Ishikawa (cell line): ENCODE measurements around the gene EMC9.

Experiments used
- CEBPB ChIP-seq: IDR thresholded peaks from 2 replicates; pipeline ENCODE4 v1.6.1; 2012
- CREB1 ChIP-seq: IDR thresholded peaks from 2 replicates; pipeline ENCODE4 v1.6.1; 2012; ENCODE audit warnings: low read depth
- EGR1 ChIP-seq: IDR thresholded peaks from 2 replicates; pipeline ENCODE4 v1.6.1; 2012
- EP300 ChIP-seq: IDR thresholded peaks from 2 replicates; pipeline ENCODE4 v1.6.1; 2012; ENCODE audit warnings: borderline replicate concordance
- FOXM1 ChIP-seq: IDR thresholded peaks from 2 replicates; pipeline ENCODE4 v1.6.1; 2012; ENCODE audit warnings: low read depth, borderline replicate concordance
- NFIC ChIP-seq: IDR thresholded peaks from 2 replicates; pipeline ENCODE4 v1.6.1; 2012
- RAD21 ChIP-seq: IDR thresholded peaks from 2 replicates; pipeline ENCODE4 v1.6.1; 2012; ENCODE audit warnings: low read depth
- REST ChIP-seq: IDR thresholded peaks from 2 replicates; pipeline ENCODE4 v1.6.1; 2012; ENCODE audit warnings: low read depth, mild to moderate bottlenecking
- TAF1 ChIP-seq: IDR thresholded peaks from 2 replicates; pipeline ENCODE4 v1.6.1; 2012; ENCODE audit warnings: low read depth, mild to moderate bottlenecking
- TCF12 ChIP-seq: IDR thresholded peaks from 2 replicates; pipeline ENCODE4 v1.6.1; 2012; ENCODE audit warnings: low read depth
- TEAD4 ChIP-seq: IDR thresholded peaks from 2 replicates; pipeline ENCODE4 v1.6.1; 2012
- YY1 ChIP-seq: IDR thresholded peaks from 2 replicates; pipeline ENCODE4 v1.6.1; 2012; ENCODE audit warnings: low read depth
- ZBTB7A ChIP-seq: IDR thresholded peaks from 2 replicates; pipeline ENCODE4 v1.6.1; 2012; ENCODE audit warnings: low read depth
- TF ChIP-seq, protein P1 (sequence below): IDR thresholded peaks from 2 replicates; pipeline ENCODE4 v1.6.1; 2012
- TF ChIP-seq, protein P2 (sequence below): IDR thresholded peaks from 2 replicates; pipeline ENCODE4 v1.6.1; 2012

EMC9 gene

GRCh38 chr14:24156840-24157239 lies 15.4 kb upstream of the EMC9 start:
- TF ChIP-seq CEBPB (no peak), FOXM1 (no peak), CREB1 (no peak), ZBTB7A (no peak), TCF12 (no peak)
- TF ChIP-seq, protein P1, sequence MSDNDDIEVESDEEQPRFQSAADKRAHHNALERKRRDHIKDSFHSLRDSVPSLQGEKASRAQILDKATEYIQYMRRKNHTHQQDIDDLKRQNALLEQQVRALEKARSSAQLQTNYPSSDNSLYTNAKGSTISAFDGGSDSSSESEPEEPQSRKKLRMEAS: no peak
- TF ChIP-seq, protein P2, sequence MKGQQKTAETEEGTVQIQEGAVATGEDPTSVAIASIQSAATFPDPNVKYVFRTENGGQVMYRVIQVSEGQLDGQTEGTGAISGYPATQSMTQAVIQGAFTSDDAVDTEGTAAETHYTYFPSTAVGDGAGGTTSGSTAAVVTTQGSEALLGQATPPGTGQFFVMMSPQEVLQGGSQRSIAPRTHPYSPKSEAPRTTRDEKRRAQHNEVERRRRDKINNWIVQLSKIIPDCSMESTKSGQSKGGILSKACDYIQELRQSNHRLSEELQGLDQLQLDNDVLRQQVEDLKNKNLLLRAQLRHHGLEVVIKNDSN: no peak

- TF ChIP-seq TEAD4: no peak
- no peak for TF ChIP-seq TAF1
- no peak for TF ChIP-seq REST
- no peak for TF ChIP-seq CREB1
Observed at GRCh38 chr14:24155100-24155499, 13.7 kb upstream of the EMC9 start.

DNA sequence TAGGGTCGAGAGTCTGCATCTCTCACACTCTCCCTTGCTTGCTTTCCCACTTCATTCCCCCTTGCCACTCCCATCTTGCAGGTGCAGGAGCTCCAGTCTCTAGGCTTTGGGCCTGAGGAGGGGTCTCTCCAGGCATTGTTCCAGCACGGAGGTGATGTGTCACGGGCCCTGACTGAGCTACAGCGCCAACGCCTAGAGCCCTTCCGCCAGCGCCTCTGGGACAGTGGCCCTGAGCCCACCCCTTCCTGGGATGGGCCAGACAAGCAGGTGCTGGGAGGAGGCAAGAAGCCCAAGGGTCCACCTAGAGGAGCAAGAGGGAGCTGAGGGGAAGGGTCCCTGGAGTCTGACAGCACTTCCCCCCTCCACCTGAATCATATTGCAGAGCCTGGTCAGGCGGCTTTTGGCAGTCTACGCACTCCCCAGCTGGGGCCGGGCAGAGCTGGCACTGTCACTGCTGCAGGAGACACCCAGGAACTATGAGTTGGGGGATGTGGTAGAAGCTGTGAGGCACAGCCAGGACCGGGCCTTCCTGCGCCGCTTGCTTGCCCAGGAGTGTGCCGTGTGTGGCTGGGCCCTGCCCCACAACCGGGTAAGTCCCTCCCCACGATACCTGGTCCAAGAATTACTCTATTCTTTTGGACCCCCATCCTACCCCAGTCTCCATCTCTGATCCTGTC lies 10.2 kb upstream of the EMC9 start:
- TF ChIP-seq EP300: no peak
- TF ChIP-seq TAF1: no peak

DNA sequence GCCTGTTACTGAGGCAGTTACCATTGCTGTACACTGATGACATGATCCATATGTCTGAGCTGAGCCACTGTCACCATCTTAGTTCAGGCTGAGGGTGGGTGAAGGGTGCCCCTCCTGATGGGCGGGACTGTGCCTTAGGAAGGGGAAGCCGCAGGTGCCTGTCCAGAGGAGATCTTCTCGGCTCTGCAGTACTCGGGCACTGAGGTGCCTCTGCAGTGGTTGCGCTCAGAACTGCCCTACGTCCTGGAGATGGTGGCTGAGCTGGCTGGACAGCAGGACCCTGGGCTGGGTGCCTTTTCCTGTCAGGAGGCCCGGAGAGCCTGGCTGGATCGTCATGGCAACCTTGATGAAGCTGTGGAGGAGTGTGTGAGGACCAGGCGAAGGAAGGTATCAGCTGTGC lies 9.6 kb upstream of the EMC9 start:
- no peak for TF ChIP-seq TEAD4
- TF ChIP-seq YY1: no peak
- no peak for TF ChIP-seq NFIC
- TF ChIP-seq CREB1: no peak
- TF ChIP-seq FOXM1: no peak
- TF ChIP-seq RAD21: no peak
- TF ChIP-seq ZBTB7A: no peak
- TF ChIP-seq TAF1: no peak

- no peak for TF ChIP-seq EP300
- TF ChIP-seq ZBTB7A: no peak
- TF ChIP-seq, protein P2: no peak
- TF ChIP-seq TCF12: no peak
- TF ChIP-seq, protein P1: no peak
- no peak for TF ChIP-seq CEBPB
- TF ChIP-seq RAD21: no peak
- no peak for TF ChIP-seq CREB1
- TF ChIP-seq REST: no peak
- TF ChIP-seq NFIC: no peak
- TF ChIP-seq YY1: no peak
- TF ChIP-seq FOXM1: no peak
- TF ChIP-seq EGR1: no peak
Observed at GRCh38 chr14:24150567-24150966, 9.2 kb upstream of the EMC9 start.

GRCh38 chr14:24150061-24150460 lies 8.7 kb upstream of the EMC9 start:
- no peak for TF ChIP-seq CEBPB
- no peak for TF ChIP-seq CREB1
- no peak for TF ChIP-seq REST
- TF ChIP-seq TEAD4: no peak
- no peak for TF ChIP-seq RAD21
